SU-DHL-6 (cell line): ENCODE measurements around the gene SLC7A8.

Experiments used
- H2AFZ ChIP-seq: fragments of 200-600 bp; sonication (generic); 2 replicates; pipeline ENCODE4 v1.6.1; 2014; ENCODE audit warnings: low read depth, mild to moderate bottlenecking, moderate library complexity, mixed read lengths, antibody characterized with exemption, low read length; ENCODE audit not compliant: severe bottlenecking
- H3F3A ChIP-seq: fragments of 200-600 bp; shearing (Covaris generic); 2 replicates; pipeline ENCODE4 v1.6.0; 2016; ENCODE audit warnings: antibody characterized with exemption, mild to moderate bottlenecking; ENCODE audit not compliant: insufficient read depth
- H3K27ac ChIP-seq: fragments of 200-600 bp; sonication (generic); 2 replicates; pipeline ENCODE4 v1.5.1; 2016; ENCODE audit warnings: low read depth, mild to moderate bottlenecking, low read length, moderate library complexity, mixed read lengths
- H3K27me3 ChIP-seq: fragments of 200-600 bp; sonication (generic), shearing (Covaris generic); 2 replicates; pipeline ENCODE4 v1.6.0; 2014; ENCODE audit warnings: mild to moderate bottlenecking, low read length
- H3K36me3 ChIP-seq: fragments of 200-600 bp; sonication (generic); 2 replicates; pipeline ENCODE4 v1.6.1; 2014; ENCODE audit warnings: mild to moderate bottlenecking, low read length, mixed read lengths
- H3K4me2 ChIP-seq: fragments of 300-600, 200-600 bp; shearing (Covaris generic), sonication (generic); 2 replicates; pipeline ENCODE4 v1.6.0; 2014; ENCODE audit warnings: low read length, low read depth, mild to moderate bottlenecking; ENCODE audit not compliant: poor library complexity, severe bottlenecking
- H3K4me3 ChIP-seq: fragments of 200-600 bp; sonication (generic); 2 replicates; pipeline ENCODE4 v1.5.1; 2014; ENCODE audit warnings: antibody characterized with exemption, low read length, mild to moderate bottlenecking, mixed read lengths; ENCODE audit not compliant: insufficient read depth, poor library complexity, severe bottlenecking
- H3K79me2 ChIP-seq: fragments of 200-600 bp; sonication (generic); 2 replicates; pipeline ENCODE4 v1.6.1; 2014; ENCODE audit warnings: mild to moderate bottlenecking, low read length, moderate library complexity; ENCODE audit not compliant: insufficient read depth
- H3K9ac ChIP-seq: fragments of 200-600 bp; sonication (generic); 2 replicates; pipeline ENCODE4 v1.7.0; 2014; ENCODE audit warnings: mild to moderate bottlenecking, low read length
- H3K9me2 ChIP-seq: fragments of 200-600 bp; sonication (generic); replicated peaks from 2 replicates; pipeline ENCODE4 v1.6.1; 2014; ENCODE audit warnings: low read length; ENCODE audit not compliant: insufficient read depth
- H3K9me3 ChIP-seq: fragments of 200-600 bp; sonication (generic); 2 replicates; pipeline ENCODE4 v1.6.1; 2014; ENCODE audit warnings: low read length, mixed read lengths; ENCODE audit not compliant: insufficient read depth
- H4K20me1 ChIP-seq: fragments of 200-600 bp; sonication (generic); 2 replicates; pipeline ENCODE4 v1.6.1; 2014; ENCODE audit warnings: low read depth, mild to moderate bottlenecking, antibody characterized with exemption, low read length, moderate library complexity, mixed read lengths
- EZH2phosphoT487 ChIP-seq: fragments of 200-600 bp; sonication (generic), shearing (Covaris generic); conservative IDR thresholded peaks from 2 replicates; pipeline ENCODE4 v1.6.1; 2018; ENCODE audit warnings: mild to moderate bottlenecking, antibody characterized with exemption, low read length, moderate library complexity, mixed read lengths
- TF ChIP-seq, protein P1 (sequence below): fragments of 200-600 bp; sonication (generic); IDR thresholded peaks from one replicate; pipeline ENCODE4 v1.5.1; 2017; ENCODE audit warnings: antibody characterized with exemption, mild to moderate bottlenecking, low read length, moderate library complexity; ENCODE audit not compliant: insufficient read depth, poor library complexity, severe bottlenecking

SLC7A8 gene

DNA sequence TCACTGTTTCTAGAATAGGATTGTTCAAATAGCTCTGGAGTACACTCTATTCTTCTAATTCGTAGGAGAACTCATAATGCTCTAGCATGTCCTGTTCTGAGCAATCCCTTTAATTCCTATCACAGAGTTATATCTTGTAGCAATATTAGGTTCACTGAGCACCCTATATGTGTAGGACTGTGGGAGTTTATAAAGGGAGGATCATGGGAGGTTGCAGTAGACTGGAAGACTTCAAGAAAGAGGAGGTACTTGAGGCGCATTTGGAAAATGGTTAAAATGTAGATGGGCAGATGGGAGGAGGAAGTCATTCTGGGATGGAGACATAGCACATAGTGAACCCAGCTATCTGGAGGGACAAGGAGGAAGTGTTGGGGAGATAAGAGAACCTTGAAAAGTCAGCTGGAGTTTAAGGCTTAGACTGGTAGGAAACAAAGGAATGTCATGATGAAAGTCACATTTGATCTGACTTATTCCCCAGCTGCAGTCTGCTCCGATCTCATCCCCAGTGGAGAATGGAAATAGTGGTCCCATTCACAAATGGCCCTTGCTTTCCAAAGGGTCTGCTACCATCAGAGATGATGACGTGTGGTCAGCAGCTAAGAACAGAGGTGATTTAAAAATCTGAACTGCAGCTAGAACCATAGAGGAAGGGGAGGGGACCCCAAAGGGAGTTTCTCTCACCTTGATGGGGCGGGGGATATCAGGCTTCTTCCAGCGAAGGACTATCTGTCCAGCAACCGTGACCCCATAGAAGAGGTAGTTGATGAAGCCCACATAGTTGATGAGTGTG is 54.3 kb downstream of the SLC7A8 start:
- H3K36me3 ChIP-seq: no peaks in the 10 kb centered on the region

GRCh38 chr14:23127861-23128260 is 55.6 kb downstream of the SLC7A8 start:
- Histone ChIP-seq H3K9me2 (no peaks in the 10 kb centered on the region), H3K27ac (no peak overlapping the region), H3K4me3 (no peak overlapping the region), H3K9me3 (no peaks in the 10 kb centered on the region), H3K79me2 (no peaks in the 10 kb centered on the region), H3K9ac (no peak overlapping the region), H4K20me1 (no peaks in the 10 kb centered on the region), H2AFZ (no peak overlapping the region), H3K36me3 (no peaks in the 10 kb centered on the region), H3F3A (no peaks in the 10 kb centered on the region), H3K4me2 (no peak overlapping the region), H3K27me3 (no peaks in the 10 kb centered on the region)
- TF ChIP-seq, protein P1, sequence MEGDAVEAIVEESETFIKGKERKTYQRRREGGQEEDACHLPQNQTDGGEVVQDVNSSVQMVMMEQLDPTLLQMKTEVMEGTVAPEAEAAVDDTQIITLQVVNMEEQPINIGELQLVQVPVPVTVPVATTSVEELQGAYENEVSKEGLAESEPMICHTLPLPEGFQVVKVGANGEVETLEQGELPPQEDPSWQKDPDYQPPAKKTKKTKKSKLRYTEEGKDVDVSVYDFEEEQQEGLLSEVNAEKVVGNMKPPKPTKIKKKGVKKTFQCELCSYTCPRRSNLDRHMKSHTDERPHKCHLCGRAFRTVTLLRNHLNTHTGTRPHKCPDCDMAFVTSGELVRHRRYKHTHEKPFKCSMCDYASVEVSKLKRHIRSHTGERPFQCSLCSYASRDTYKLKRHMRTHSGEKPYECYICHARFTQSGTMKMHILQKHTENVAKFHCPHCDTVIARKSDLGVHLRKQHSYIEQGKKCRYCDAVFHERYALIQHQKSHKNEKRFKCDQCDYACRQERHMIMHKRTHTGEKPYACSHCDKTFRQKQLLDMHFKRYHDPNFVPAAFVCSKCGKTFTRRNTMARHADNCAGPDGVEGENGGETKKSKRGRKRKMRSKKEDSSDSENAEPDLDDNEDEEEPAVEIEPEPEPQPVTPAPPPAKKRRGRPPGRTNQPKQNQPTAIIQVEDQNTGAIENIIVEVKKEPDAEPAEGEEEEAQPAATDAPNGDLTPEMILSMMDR: no peak
- TF ChIP-seq EZH2phosphoT487: no peak

More for the DNA sequence above, 54.3 kb downstream of the SLC7A8 start:
- Histone ChIP-seq H4K20me1 (no peaks in the 10 kb centered on the region), H3K27ac (no peak overlapping the region), H3K9me3 (no peaks in the 10 kb centered on the region), H3K27me3 (no peaks in the 10 kb centered on the region), H3K9ac (no peak overlapping the region), H3K4me3 (no peak overlapping the region), H2AFZ (no peak overlapping the region), H3K79me2 (no peaks in the 10 kb centered on the region), H3K4me2 (no peak overlapping the region), H3F3A (no peaks in the 10 kb centered on the region), H3K9me2 (no peaks in the 10 kb centered on the region)
- TF ChIP-seq, protein P1: no peak
- no peak for TF ChIP-seq EZH2phosphoT487

GRCh38 chr14:23126548-23127278 is 56.7 kb downstream of the SLC7A8 start:
- no peak for TF ChIP-seq EZH2phosphoT487
- TF ChIP-seq, protein P1: no peak
- no peak overlapping the region for H3K27ac ChIP-seq
- H2AFZ ChIP-seq: no peak overlapping the region
- H4K20me1 ChIP-seq: no peaks in the 10 kb centered on the region
- H3K4me3 ChIP-seq: no peak overlapping the region
- no peaks in the 10 kb centered on the region for H3K79me2 ChIP-seq
- H3K9me3 ChIP-seq: no peaks in the 10 kb centered on the region
- H3K4me2 ChIP-seq: no peak overlapping the region
- no peaks in the 10 kb centered on the region for H3K36me3 ChIP-seq
- H3K9ac ChIP-seq: no peak overlapping the region
- no peaks in the 10 kb centered on the region for H3K9me2 ChIP-seq
- no peaks in the 10 kb centered on the region for H3K27me3 ChIP-seq
- H3F3A ChIP-seq: no peaks in the 10 kb centered on the region
